Activated CD8-positive, alpha-beta memory T cell treated with anti-CD3 and anti-CD28 coated beads for 36 hours (primary cell): ENCODE measurements around the gene SETBP1. TPM values are rescaled to one million over a fixed set of nuclear protein-coding genes. Genes with fewer than 3 reads are reported as not detected.

Experiments
- CTCF ChIA-PET: fragments of 350-600 bp; sonication (Branson Sonifier 250); formaldehyde crosslinking; loops from one replicate; lab custom pipeline; 2021; ENCODE audit warnings: antibody characterized with exemption; lab: Charles Lee
- POLR2A ChIA-PET: fragments of 350-600 bp; sonication (Branson Sonifier 250); formaldehyde crosslinking; loops from one replicate; lab custom pipeline; 2021; ENCODE audit warnings: antibody characterized with exemption; lab: Charles Lee
- total RNA-seq, 2 experiments: library from RNA; stranded (reverse); gene quantifications; one replicate each; pipeline ENCODE4 v1.2.3, GENCODE V29; 2021

The SETBP1 gene
- total RNA-seq, 2 experiments from 2014 or later: 17.3 to 18.4 TPM

DNA sequence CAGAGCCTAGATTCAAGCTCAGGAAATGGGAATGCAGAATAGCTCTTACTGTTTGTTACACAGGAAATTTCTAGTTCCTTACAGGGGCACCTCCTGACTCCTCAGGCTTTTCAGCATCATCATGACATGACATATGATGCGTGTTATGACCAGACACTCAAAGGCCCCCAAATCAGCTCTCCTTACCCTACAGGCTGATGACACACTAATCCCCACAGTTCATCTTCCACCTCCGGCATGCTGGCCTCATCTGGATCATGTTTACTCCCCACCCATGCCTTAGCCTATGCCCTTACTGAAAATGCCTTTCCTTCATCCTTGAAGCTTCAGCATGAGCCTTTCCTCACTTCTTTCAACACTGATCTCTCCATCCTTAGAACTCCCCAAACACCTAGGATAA, 356.9 kb downstream of the SETBP1 start:
- POLR2A ChIA-PET: no interaction called here
- CTCF ChIA-PET: no interaction called here

DNA sequence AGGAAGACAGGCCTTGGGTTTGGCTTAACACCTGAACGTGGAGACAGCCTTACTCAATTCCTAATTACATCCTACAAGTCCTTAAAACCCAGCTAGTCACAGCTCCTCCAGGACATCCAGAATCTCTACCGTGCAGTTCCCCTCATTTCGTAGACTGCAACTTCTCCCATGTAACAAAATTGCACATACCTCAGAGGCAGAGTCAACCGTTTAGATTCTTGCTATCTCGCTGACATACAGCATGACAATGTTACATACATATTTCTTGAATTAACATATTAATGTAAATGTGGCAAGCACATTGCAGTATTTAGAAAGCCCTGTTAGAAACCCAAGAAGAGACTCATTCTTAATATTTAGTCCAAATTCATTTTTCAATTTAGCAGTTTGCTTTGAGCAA, 358.7 kb downstream of the SETBP1 start:
- CTCF ChIA-PET: no interaction called here

DNA sequence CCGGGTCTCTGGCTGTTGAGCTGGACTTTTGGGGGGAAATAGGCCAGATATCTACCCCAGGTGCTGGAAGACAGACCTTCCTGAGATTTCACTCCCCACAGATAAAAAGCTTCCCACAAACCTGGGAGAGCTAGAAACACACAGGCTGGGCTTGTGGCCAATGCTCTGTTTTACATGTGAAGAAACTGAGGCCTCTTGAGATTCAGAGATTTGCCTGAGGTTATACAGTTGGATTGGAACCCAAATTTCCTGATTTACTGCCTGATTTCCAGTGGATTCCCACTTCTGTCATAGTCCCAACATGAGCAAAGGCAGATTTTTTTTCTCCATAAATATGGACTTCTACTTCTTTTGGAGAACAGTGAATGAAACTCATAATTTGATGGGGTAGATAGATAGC, 360.2 kb downstream of the SETBP1 start:
- POLR2A ChIA-PET: no interaction called here
- CTCF ChIA-PET: no interaction called here

More for the DNA sequence above, 358.7 kb downstream of the SETBP1 start:
- POLR2A ChIA-PET: no interaction called here

DNA sequence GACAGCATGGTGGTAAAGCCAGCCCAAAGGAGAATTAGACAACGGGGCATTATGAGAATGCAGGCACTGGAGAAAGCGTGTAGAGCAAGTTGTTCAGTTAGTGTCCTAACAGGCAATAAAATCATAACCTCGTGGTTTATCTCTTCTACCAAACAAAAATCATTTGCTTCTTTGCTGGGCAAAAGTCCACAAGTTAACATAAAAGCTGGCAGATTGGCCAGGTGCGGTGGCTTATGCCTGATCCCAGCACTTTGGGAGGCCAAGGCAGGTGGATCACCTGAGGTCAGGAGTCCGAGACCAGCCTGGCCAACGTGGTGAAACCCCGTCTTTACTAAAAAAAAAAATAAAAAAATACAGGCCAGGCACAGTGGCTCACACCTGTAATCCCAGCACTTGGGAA, 364.1 kb downstream of the SETBP1 start:
- ChIA-PET CTCF (no interaction called here), POLR2A (no interaction called here)

DNA sequence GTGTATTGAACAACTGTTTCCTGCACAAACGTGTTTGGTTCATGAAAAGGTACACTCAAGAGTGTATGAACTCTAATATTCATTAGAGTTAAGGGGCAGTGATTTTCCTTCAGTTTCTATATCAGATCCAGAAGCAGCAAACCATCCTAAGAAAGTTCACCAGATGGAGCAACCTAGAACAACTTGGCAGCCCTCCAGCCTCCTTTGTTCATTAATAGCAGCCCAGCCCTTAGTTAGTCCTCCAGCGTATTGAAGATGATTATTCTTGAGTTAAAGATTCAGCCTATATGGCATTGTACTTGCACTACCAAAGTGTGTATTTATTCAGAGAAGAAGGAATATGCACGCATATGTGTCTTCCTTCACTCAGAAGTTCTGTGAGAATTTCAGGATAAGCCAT, 365.5 kb downstream of the SETBP1 start:
- POLR2A ChIA-PET: no interaction called here
- CTCF ChIA-PET: no interaction called here

DNA sequence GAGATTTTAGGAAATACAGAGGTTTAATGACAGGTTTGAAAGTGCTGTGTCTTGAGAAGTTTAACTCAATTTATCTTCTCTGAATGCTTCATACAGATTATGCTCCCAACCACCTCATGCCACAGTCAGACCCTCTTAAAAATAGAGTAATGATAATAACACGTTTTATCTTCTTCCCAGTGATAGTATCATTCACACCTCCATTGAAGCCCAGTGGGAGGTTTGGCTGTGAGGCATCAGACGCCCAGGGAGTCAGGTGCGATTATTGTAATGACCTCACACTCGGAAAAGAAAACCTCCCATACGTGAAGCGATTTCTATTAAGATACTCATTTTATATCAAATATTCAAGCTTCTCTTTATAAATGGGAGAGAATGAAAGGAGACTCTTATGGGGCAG, 366.3 kb downstream of the SETBP1 start:
- POLR2A ChIA-PET: no interaction called here
- CTCF ChIA-PET: no interaction called here

DNA sequence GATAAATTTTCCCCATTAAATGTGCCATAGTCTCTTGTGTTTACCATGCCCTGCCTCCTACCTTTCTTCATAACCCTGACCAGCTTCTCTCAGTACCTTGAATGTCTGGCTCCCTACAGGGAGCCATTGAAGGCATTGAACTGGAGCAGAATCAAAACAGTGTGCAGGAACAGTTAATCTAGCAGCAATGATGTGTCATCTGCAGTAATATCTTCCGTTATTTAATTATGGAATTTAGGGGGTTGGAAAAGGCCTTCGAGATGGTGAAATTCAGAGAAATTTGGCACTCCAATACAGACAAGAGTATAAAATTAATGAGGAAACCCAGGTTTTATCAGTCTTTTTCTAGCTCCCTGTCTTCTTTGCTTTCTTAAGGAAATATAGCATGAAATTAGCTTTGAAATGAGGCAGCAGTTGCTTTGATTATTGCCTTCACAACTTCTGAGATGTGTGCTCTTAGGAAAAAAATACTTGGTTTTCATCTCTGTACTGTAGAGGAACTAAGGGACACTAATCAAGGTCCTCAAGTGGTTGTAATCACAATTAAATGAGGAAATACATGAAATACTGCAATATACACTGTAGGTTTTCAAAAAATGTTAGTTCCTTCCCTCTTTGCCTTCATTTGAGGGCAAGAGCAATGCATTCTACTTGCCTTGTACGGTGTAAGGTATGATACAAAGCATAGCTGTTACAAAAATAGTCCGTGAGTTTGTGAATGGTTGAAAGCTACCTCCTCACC, 369.1 kb downstream of the SETBP1 start:
- ChIA-PET POLR2A (no interaction called here), CTCF (no interaction called here)

DNA sequence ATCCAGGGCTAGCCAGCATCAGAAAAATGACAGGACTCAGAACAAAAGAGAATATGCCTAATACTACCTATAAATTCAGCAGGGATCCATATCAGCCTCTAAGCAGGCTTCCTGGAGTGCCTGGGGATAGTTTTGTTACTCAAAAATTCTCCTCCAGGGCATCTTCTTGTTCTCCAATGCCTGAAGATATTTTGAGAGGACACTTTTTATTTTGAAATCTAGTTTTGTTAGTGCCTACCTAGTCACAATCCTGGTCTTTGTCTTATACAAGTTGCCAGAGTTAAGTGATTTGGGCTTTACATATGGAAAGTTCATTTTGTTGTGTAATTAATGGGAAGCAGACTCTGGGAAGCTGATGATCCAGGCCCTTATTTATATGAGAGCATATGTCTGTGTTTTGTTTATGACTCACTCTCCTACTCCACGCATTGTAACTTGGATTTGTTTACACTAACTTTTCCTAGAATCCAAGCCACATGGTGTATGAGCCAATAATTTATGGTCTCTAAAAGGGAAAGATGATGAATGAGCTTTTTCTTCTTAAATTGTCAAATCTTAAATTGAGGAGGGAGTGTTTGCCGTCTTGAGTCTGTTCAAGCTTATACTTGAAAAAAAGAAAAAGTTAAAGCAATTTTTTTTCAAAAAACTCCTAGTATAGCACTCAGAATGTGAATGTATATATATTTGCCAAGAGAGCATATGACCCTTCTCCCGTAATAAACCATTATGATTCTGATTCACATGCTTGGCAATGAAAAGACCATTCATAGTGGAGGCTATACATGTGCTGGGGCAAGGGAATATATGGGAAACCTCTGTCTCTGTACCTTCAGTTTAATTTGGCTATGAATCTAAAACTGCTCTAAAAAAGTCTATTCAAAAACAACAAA, 370.3 kb downstream of the SETBP1 start:
- ChIA-PET POLR2A (no interaction called here), CTCF (no interaction called here)

DNA sequence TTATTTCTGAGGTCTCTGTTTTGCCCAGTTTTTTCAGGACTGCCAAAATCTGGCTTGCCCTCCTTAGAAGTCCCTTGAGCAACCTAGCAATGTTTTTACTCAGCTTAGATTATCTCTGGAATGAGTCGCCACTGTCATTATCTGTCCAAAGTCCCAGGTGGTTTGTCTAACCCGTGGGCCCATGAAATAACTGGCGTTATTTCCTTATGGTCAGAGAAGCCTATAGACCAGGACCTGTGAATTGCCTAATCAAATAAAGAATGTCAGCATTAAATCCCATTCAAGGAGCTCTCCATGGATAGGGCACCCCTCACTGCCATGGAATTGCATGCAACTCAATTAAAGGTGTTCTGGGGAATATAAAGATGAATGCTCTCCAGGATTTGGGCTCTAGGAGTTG, 373.9 kb downstream of the SETBP1 start:
- CTCF ChIA-PET: no interaction called here
- POLR2A ChIA-PET: no interaction called here

DNA sequence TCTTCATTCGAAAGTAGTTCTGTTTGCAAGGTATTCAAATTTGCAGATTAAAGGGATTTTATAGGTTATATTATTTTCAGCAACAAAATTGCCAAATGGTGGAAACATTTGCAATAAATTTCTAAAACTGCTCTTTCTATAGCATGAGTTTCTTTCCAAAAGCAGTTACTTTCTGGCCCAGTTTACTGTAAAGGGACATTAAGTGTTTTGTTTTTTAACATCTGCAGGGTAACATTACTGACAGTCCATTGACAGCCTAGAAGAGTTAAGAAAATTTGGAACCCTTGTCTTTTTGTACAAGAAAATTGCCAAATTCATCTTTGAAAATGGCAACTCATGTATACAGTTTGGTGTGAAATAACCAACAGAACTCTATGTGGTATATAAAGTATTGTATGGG, 375.1 kb downstream of the SETBP1 start:
- ChIA-PET POLR2A (no interaction called here), CTCF (no interaction called here)

DNA sequence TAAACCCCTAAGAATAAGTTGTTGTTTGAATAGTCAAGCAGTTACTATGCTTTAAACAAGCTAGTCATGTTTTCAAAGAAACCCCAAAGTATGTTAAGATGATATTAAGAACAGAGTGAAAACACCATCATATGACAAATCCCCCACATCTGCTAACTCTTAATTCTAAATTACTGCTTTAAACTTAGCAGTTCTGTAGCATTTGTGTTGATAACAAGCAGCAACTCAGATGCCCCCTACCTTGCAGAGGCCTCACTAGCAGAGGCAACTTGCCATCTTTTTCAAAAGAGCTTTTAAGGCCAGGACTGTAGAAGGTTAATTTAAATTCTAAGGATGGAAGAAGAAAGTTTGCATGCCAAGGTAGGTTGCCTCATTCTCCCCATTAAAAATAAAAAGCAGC, 376.2 kb downstream of the SETBP1 start:
- CTCF ChIA-PET: no interaction called here
- POLR2A ChIA-PET: no interaction called here

DNA sequence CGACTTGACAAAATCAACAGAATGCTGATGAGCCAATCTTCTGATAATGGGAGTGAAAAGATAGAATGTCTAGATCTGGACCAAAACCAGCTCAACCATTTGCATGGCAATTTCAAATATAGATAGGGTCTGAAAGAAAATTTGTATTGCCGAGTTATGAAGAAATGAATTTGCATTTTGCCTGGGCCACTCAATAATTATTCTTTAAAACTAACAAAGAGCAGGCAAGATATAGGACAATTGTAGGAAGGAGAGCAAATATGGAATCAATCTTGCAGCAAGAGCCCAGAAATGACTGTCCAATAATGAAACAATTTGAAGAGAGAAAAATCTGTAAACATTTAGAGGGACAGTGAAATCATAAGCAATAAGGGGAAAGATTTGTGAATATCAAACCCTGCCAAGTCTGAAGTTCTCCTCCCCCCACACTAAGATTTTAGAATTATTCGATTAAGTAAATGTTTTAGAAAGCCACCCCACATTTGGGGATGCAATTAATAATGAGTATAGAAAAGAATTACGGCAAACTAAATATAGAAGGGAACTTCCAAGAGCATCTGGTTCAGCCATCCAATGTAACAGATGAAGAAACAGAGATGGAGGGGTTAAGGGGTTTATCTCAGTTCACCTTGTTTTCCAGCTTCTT, 377.4 kb downstream of the SETBP1 start:
- ChIA-PET CTCF (no interaction called here), POLR2A (no interaction called here)

DNA sequence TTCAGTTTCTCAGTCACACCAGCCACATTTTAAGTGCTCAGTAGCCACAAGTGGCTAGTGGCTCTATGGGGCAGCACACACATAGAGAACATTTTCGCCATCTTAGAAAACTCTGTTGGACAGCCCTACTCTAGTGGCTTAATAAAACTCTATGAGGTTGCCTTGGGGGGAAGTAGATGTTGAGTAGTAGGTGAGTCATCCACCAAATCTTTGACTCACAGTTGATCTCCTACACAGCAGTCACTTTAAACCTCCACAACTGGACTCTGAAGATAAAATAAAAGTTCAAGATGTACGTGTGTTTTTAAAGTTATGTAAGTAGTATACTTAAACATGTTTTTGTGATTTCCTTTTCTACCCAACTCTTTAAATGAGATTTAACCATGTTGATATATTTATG, 379.0 kb downstream of the SETBP1 start:
- ChIA-PET CTCF (no interaction called here), POLR2A (no interaction called here)

DNA sequence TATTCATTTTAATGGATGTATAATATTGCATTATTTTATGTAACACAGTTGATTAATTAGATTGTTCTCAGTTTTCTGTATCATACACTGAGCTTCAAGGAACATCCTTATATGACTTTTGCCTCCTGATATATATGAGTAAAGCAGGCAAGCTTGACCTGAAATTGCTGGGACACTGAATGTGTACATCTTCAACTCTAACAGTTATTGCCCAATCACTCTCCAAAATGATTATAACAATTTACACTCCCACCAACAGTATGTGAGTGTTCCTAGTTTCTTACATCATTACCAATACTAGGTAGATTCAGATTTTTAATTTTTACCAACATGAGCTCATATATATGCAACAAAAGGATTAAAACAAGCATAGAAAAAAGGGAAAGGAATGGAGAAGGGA, 379.4 kb downstream of the SETBP1 start:
- ChIA-PET CTCF (no interaction called here), POLR2A (no interaction called here)

DNA sequence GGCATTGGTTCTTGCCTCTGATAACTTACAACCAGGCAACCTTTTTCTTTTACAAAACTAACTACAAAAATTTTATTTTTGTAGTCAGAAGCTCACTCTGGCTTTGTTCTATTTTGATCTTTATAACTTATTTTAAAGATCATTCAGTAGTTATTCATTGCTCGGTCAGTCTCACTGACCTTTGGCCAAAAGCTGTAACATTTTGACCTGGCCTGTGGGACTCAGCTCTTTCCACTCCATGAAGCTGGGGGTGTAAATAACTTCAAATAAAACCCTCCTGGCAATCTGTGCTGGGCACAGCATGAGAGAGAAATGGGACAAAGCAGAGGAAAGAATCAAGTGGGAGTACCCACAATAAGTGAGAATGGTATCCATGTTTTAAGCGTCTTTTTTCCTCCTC, 380.7 kb downstream of the SETBP1 start:
- POLR2A ChIA-PET: no interaction called here

DNA sequence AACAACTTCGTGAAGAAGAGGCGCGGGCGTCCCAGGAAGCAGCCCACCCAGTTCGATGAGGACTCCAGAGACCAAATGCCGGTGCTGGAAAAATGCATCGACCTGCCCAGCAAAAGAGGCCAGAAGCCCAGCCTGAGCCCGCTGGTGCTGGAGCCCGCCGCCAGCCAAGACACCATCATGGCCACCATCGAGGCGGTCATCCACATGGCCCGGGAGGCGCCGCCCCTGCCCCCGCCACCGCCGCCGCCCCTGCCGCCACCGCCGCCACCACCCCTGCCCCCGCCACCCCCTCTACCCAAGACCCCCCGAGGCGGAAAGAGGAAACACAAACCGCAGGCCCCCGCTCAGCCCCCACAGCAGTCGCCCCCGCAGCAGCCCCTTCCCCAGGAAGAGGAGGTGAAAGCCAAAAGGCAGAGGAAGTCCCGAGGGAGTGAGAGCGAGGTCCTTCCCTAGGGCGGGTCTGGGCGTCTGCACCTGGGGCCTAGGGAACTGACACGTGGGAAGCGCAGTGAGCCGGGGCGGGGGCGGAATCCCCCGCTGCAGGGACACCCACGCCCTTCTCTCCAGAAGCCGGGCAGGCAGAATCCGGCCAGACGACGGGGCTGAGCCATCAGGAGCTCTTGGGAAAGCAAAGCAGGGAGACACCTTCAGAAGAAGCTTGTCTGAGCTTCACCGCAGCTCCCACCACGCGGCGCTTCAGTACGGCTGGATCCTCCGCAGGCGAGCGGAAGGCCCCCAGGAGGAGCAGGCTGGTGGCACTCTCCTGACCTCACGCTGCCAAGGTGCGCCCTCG, 382.8 kb downstream of the SETBP1 start:
- ChIA-PET CTCF (no interaction called here), POLR2A (no interaction called here)

More for the DNA sequence above, 380.7 kb downstream of the SETBP1 start:
- CTCF ChIA-PET: no interaction called here

DNA sequence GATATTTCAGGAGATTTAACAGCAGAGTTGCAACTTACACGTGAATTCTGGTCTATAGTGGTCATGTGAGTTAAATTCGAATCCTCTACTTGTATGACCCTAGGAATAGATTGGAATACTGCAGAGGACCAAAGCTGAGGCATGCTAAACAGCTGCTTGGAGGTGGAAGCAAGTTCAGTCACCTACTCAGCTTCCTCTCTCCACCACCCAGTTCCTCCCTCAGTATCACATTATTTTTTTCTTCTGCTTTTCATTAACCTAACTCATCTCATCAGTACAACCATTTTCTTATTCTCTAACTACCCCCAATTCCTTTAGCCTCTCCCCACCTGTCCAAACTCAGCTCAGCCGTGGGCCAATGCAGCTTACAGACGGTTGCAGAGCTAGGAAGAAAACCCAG, 385.5 kb downstream of the SETBP1 start:
- CTCF ChIA-PET: no interaction called here
- POLR2A ChIA-PET: no interaction called here

DNA sequence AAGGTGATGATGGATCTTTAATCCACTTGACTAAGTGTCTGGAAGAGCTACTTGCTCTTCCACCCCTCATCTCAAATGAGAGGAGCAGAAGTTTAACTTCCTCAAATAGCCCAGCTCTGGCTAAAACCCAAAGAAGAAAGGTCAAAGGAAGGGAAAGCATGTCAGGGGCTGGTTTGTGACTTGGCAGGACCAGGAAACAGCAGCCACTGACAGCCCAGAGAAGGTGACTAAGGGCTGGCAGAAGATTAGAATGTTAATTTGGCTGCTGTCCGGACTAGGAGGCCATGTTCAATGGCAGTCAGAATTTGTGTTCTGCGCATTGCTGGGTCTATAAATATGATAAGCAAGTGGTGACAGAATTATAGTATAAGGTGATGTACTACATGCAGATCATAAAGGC, 386.2 kb downstream of the SETBP1 start:
- CTCF ChIA-PET: no interaction called here
- POLR2A ChIA-PET: no interaction called here

DNA sequence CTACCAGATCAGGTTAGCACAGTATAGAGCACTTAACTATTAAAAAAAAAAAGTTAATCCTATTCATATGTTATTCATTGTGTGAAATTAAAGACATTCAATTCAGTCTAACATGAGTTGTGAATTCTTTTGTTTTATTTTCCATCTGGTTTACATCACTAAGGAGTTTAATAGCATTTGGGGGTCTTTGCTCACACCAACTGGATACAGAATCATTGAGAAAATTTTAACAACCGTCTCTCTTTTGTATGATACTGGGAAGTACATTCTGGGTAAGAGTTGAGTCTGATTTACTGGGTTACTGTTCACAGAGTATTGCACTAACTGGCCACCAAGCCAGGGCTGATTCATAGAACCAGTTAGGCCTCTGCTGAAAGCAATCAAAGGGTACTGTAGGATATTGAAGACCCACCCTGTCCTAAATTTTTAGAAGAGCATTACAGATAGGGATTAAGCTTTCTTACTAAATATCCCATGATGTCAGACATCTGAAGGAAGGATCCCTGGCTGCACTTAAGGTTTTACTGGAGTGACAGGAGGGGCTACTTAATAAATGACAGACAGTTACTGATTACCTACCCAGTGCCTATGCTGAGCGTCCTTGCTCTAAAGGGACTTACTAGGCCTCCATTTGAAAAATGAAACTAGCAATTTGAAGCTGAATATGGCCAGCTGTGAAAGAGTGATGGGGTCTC, 387.9 kb downstream of the SETBP1 start:
- POLR2A ChIA-PET: no interaction called here
- CTCF ChIA-PET: no interaction called here
